Measurements from ENCODE around the gene IRF6.

Gene IRF6
- 0.39 to 1.9 (median 1.4) reads per million in 3 donors for total RNA-seq

DNA sequence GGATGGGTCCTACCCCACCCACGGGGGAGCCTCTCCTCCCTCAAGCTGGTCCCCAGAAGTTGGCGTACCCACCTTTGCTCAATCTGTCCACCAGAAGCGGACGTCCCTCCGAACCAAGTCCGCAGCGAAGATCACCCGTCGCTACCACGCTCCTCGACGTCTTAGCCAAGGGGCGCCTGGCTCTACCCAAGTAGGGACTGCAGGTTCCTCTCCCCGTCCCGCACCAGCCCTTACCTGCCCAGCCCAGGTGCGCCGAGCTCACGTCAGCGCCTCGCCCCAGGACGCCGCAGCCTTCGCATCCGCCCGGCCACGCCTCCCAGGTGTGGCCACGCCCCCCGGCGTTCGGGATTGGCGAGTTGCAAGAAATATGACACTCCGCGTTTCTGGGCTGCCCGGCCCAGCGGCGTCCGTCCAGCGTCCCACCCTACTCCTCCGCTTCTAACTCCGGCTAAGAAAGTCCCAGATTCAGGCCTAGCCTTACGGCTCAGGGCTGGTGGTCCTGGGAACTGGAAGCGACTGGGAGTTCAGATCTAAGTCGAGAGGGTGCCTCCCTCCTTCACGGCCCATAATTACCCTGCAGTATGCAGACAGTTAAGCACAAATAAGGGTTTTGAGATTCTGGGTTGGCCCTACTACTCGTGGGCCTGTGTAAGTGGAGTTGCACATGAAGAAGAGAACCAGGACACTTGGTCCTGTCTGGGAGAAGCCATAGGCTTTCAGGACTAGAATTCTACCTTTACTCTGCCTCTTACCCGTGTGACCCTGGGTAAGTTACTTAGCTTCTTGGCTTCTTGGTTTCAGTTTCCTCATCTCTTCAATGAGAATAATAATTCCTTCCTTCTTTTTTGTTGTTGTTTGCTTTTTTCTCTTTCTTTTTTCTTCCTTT, at the start of gene IRF6:
IRF6 (minus strand) TSS at position 268 of the 886 bp plus-strand sequence. CDS start 4,729 bp downstream, outside the sequence.
- Histone ChIP-seq H3K27ac (ENCODE audit: insufficient read depth, low read length, poor library complexity, severe bottlenecking) (no peak within 1 kb of the TSS), H3K4me1 (ENCODE audit: control insufficient read depth, insufficient read depth, low read length, poor library complexity, severe bottlenecking) (peaks cover 11% of the 10 kb centered on the region)

DNA sequence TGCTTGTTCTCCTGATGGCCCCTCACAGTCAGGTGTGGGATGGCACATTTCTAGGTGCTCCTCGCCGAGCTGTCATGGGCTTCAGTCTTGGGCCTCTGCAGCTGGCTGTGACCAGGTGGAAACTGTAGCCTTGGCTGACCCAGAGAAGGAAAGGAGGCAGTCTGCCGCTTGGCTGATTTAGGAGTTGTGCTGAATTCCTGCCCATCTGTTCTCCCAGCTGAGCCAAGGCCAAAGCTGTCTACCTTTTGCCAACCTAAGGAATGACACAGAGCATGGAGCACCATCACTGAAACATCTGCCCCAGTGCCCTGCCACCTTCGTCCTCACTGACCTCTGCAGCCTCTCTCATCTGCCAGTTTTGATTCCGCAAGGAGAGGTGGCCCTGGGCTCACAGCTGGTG, 49.7 kb upstream of the IRF6 start:
- Histone ChIP-seq H3K27me3 (replicated peaks; ENCODE audit: control insufficient read depth, insufficient read depth, low read length, poor library complexity, severe bottlenecking) (no peaks in the 10 kb centered on the region), H3K4me3 (ENCODE audit: insufficient read depth, low read depth, low read length, poor library complexity, severe bottlenecking) (no peak overlapping the region), H3K9me3 (ENCODE audit: control insufficient read depth, low read length) (no peaks in the 10 kb centered on the region), H3K36me3 (ENCODE audit: control insufficient read depth, insufficient read depth, low read length) (peaks cover 24% of the 10 kb centered on the region), H3K27ac (ENCODE audit: insufficient read depth, low read length, poor library complexity, severe bottlenecking) (no peak overlapping the region), H3K4me1 (ENCODE audit: control insufficient read depth, insufficient read depth, low read length, poor library complexity, severe bottlenecking) (no peaks in the 10 kb centered on the region)
- no peak for DNase-seq

More for the DNA sequence above, at the start of gene IRF6:
- H3K27me3 ChIP-seq (replicated peaks; ENCODE audit: control insufficient read depth, insufficient read depth, low read length, poor library complexity, severe bottlenecking), result no peaks in the 10 kb centered on the region
- H3K9me3 ChIP-seq (ENCODE audit: control insufficient read depth, low read length), result no peaks in the 10 kb centered on the region
- no peaks in the 10 kb centered on the region for H3K36me3 ChIP-seq (ENCODE audit: control insufficient read depth, insufficient read depth, low read length)
- peak; percentile 64 to 68 (median 66) for DNase-seq
- peak within 1 kb of the TSS; percentile 48 for H3K4me3 ChIP-seq (ENCODE audit: insufficient read depth, low read depth, low read length, poor library complexity, severe bottlenecking)

DNA sequence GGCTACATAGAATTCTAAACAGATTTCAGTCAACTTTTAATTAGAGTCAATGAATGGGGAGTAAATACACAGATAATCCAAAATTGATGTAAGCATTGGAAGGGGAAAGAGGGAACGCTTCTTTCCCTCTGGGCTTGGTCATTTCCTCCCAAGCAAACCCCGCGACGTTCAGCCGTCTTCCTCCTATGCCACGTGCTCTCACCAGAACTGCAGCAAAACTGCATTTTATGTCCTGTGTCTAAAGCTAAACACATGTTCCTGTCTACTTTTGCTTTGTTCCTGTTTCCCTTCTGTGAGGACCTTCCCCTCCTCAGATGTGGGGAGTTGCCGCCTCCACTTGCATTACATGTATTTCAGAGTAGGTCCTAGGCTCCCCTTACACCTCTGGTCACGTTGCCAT, 49.1 kb upstream of the IRF6 start:
- Histone ChIP-seq H3K4me3 (ENCODE audit: insufficient read depth, low read depth, low read length, poor library complexity, severe bottlenecking) (no peak overlapping the region), H3K36me3 (ENCODE audit: control insufficient read depth, insufficient read depth, low read length) (peaks cover 24% of the 10 kb centered on the region), H3K27ac (ENCODE audit: insufficient read depth, low read length, poor library complexity, severe bottlenecking) (no peak overlapping the region), H3K4me1 (ENCODE audit: control insufficient read depth, insufficient read depth, low read length, poor library complexity, severe bottlenecking) (no peaks in the 10 kb centered on the region), H3K9me3 (ENCODE audit: control insufficient read depth, low read length) (no peaks in the 10 kb centered on the region), H3K27me3 (replicated peaks; ENCODE audit: control insufficient read depth, insufficient read depth, low read length, poor library complexity, severe bottlenecking) (no peaks in the 10 kb centered on the region)
- no peak for DNase-seq

DNA sequence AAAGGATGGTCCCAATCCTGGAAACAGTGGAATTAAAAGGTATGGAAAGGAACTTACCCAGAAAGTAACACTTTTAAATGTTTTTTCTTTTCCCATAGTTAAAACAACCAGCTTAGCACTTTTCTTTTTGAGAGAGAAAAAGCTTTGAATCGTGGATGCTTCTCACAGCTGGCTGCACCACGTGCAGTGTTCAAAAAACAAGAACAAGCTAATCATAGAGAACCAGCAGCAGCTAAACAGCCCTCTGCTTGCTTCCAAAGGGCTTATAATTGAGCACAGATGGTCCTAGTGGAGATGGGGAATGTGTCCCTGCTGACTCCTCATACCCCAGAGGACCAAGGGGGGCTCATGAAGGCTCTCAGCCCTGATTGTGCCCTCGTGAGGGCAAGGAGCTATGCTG, 48.3 kb upstream of the IRF6 start:
- Histone ChIP-seq H3K4me1 (ENCODE audit: control insufficient read depth, insufficient read depth, low read length, poor library complexity, severe bottlenecking) (no peaks in the 10 kb centered on the region), H3K27ac (ENCODE audit: insufficient read depth, low read length, poor library complexity, severe bottlenecking) (no peak overlapping the region), H3K36me3 (ENCODE audit: control insufficient read depth, insufficient read depth, low read length) (peaks cover 31% of the 10 kb centered on the region), H3K9me3 (ENCODE audit: control insufficient read depth, low read length) (no peaks in the 10 kb centered on the region), H3K4me3 (ENCODE audit: insufficient read depth, low read depth, low read length, poor library complexity, severe bottlenecking) (no peak overlapping the region), H3K27me3 (replicated peaks; ENCODE audit: control insufficient read depth, insufficient read depth, low read length, poor library complexity, severe bottlenecking) (no peaks in the 10 kb centered on the region)
- no peak for DNase-seq

DNA sequence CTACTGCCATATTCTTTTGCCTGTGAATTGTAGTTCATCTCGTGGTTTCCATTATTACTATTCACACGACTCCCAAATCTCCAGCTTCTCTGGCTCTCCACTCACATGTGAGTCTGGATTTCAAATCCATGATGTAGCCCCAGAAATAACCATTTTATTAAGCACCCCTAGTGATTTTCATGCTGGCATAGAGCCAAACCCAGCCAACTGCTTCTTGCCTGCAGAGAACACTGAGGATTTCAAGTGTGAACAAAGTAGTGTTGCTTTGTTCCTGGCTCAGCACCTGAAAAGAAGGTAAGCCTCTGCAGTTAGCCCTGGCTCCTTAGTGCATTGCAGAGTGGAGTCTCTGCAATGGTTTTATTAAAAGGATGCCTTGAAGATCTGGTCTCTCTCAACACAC, 47.7 kb upstream of the IRF6 start:
- Histone ChIP-seq H3K9me3 (ENCODE audit: control insufficient read depth, low read length) (no peaks in the 10 kb centered on the region), H3K4me1 (ENCODE audit: control insufficient read depth, insufficient read depth, low read length, poor library complexity, severe bottlenecking) (no peaks in the 10 kb centered on the region), H3K27me3 (replicated peaks; ENCODE audit: control insufficient read depth, insufficient read depth, low read length, poor library complexity, severe bottlenecking) (no peaks in the 10 kb centered on the region), H3K4me3 (ENCODE audit: insufficient read depth, low read depth, low read length, poor library complexity, severe bottlenecking) (no peak overlapping the region), H3K36me3 (ENCODE audit: control insufficient read depth, insufficient read depth, low read length) (peaks cover 34% of the 10 kb centered on the region), H3K27ac (ENCODE audit: insufficient read depth, low read length, poor library complexity, severe bottlenecking) (no peak overlapping the region)
- no peak for DNase-seq

DNA sequence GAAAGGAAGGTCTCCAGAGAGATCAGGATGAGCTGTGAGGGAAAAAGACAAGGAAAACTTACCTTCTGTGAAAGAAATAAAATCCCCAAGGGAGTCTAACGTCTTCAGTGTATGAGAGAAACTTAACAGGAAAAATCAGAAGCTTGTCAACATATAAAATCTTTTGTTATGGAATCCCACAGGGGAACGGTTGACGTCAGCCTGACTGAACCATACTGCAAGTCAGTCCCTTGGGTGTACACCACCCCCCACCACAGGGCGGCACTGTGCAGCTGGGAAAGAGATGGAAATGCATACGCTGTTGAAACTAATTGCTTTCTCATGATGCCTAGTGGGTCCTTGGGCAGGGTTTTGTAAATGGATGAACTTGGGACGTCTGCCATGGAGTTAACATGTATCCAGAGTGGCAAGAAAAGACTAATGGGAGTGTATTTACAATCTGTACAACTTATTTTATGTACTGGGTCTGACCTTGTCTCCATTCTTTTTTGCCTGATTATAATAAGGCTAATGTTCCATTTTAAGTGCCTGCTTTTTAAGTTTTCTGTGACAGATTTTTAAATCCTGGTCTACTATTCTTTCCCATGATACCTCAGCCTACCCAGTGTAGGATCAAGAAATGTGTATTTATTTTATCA, 44.5 kb upstream of the IRF6 start:
- no peaks in the 10 kb centered on the region for H3K9me3 ChIP-seq (ENCODE audit: control insufficient read depth, low read length)
- H3K4me1 ChIP-seq (ENCODE audit: control insufficient read depth, insufficient read depth, low read length, poor library complexity, severe bottlenecking), result no peaks in the 10 kb centered on the region
- H3K27ac ChIP-seq (ENCODE audit: insufficient read depth, low read length, poor library complexity, severe bottlenecking), result no peak overlapping the region
- no peak for DNase-seq
- peaks cover 45% of the 10 kb centered on the region for H3K36me3 ChIP-seq (ENCODE audit: control insufficient read depth, insufficient read depth, low read length)
- H3K4me3 ChIP-seq (ENCODE audit: insufficient read depth, low read depth, low read length, poor library complexity, severe bottlenecking), result no peak overlapping the region
- no peaks in the 10 kb centered on the region for H3K27me3 ChIP-seq (replicated peaks; ENCODE audit: control insufficient read depth, insufficient read depth, low read length, poor library complexity, severe bottlenecking)

DNA sequence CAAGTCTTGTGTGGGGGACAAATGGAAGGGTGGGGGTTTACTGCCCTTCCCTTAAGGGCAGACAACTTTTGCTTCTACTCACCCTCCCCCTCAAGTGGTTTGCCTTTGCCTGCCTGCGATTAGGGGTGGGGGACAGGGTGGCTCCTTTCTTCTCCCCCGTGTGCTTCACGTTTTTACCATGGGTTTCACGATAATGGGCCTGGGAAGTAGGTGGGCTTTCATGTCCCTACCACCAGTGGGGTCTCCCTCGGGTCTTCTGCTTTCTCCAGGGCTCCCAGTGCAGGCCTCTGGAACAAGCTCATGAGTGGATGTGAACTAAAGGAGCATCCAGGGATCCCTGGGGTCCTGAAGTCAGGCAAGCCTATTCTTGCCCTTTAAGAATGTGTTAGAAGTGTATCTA, 43.4 kb upstream of the IRF6 start:
- no peak overlapping the region for H3K4me3 ChIP-seq (ENCODE audit: insufficient read depth, low read depth, low read length, poor library complexity, severe bottlenecking)
- DNase-seq, result no peak
- H3K9me3 ChIP-seq (ENCODE audit: control insufficient read depth, low read length), result no peaks in the 10 kb centered on the region
- H3K36me3 ChIP-seq (ENCODE audit: control insufficient read depth, insufficient read depth, low read length), result peaks cover 53% of the 10 kb centered on the region
- no peaks in the 10 kb centered on the region for H3K4me1 ChIP-seq (ENCODE audit: control insufficient read depth, insufficient read depth, low read length, poor library complexity, severe bottlenecking)
- no peak overlapping the region for H3K27ac ChIP-seq (ENCODE audit: insufficient read depth, low read length, poor library complexity, severe bottlenecking)
- H3K27me3 ChIP-seq (replicated peaks; ENCODE audit: control insufficient read depth, insufficient read depth, low read length, poor library complexity, severe bottlenecking), result no peaks in the 10 kb centered on the region

DNA sequence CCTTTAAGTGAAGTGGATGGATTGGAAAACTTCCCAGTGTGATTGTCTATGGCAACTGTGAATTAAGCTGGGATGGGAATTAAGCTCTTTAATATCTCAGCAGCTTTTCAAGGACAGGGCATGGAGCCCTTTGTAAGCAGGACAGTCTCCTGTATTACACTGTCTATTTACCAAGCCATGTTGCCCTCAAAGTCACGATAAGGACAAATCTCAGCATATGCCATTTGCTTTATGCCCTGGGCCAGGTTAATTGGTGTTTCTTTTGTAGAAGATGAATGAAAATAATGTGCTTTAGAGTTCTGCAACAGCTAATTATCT, 39.4 kb upstream of the IRF6 start:
- H3K27me3 ChIP-seq (replicated peaks; ENCODE audit: control insufficient read depth, insufficient read depth, low read length, poor library complexity, severe bottlenecking), result no peaks in the 10 kb centered on the region
- H3K36me3 ChIP-seq (ENCODE audit: control insufficient read depth, insufficient read depth, low read length), result peaks cover 63% of the 10 kb centered on the region
- no peaks in the 10 kb centered on the region for H3K4me1 ChIP-seq (ENCODE audit: control insufficient read depth, insufficient read depth, low read length, poor library complexity, severe bottlenecking)
- no peak overlapping the region for H3K27ac ChIP-seq (ENCODE audit: insufficient read depth, low read length, poor library complexity, severe bottlenecking)
- no peak for DNase-seq
- H3K9me3 ChIP-seq (ENCODE audit: control insufficient read depth, low read length), result no peaks in the 10 kb centered on the region
- no peak overlapping the region for H3K4me3 ChIP-seq (ENCODE audit: insufficient read depth, low read depth, low read length, poor library complexity, severe bottlenecking)

DNA sequence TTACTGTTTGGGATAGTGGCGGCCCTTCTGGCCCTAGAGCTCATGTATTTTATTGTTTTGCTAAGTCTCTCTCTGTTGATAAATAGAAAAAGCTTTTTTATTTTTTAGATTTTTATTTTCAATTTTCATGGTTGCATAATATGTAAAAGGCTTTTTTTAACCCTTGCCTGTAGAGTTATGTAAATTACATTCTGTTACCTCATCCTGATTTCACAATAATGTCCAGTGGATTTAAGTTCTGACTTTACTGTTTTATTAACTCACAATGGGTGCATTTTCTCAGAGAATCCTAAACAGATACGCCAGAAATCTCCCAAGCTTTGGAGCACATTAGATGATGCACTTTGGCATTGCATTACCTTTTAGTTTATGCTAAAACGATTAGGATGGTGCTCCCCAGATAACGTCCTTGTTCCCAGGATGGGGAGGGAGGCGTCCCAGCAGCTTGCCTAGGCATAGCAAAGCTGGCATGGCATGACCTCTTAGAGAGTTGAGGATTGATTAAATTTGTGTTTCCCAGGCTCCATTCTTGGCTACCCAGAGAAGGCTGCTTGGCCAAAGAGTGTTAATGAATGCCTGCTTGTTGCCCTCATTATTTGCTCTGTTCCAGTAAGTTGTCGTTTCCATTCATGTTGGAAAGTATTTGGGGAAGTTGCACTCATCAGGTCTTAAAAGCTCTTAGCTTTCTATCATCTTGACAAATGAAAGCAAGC, 38.9 kb upstream of the IRF6 start:
- Histone ChIP-seq H3K27me3 (replicated peaks; ENCODE audit: control insufficient read depth, insufficient read depth, low read length, poor library complexity, severe bottlenecking) (no peaks in the 10 kb centered on the region), H3K36me3 (ENCODE audit: control insufficient read depth, insufficient read depth, low read length) (peaks cover 67% of the 10 kb centered on the region), H3K27ac (ENCODE audit: insufficient read depth, low read length, poor library complexity, severe bottlenecking) (no peak overlapping the region), H3K9me3 (ENCODE audit: control insufficient read depth, low read length) (no peaks in the 10 kb centered on the region), H3K4me3 (ENCODE audit: insufficient read depth, low read depth, low read length, poor library complexity, severe bottlenecking) (no peak overlapping the region), H3K4me1 (ENCODE audit: control insufficient read depth, insufficient read depth, low read length, poor library complexity, severe bottlenecking) (no peaks in the 10 kb centered on the region)
- no peak for DNase-seq

DNA sequence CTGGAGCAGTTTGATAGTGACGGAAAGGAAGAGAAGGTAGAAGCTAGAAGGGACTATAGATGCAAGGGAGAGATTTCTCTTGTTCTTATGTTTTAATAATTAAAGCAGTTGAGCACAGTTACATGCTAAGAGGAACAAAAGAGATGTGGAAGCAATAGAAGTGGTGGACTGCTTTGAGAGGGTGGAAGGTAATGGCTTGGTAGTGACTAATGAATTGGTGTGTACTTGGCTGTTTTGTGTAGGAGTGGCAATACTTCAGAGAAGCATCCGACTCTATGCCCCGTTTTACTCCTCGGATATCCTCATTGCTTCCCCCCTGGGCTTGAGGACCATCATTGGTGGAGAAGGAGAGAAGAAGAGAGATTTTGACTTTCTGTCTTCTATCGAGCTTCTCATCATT, 34.7 kb upstream of the IRF6 start:
- Histone ChIP-seq H3K27me3 (replicated peaks; ENCODE audit: control insufficient read depth, insufficient read depth, low read length, poor library complexity, severe bottlenecking) (no peaks in the 10 kb centered on the region), H3K4me3 (ENCODE audit: insufficient read depth, low read depth, low read length, poor library complexity, severe bottlenecking) (no peak overlapping the region), H3K36me3 (ENCODE audit: control insufficient read depth, insufficient read depth, low read length) (peaks cover 87% of the 10 kb centered on the region), H3K9me3 (ENCODE audit: control insufficient read depth, low read length) (no peaks in the 10 kb centered on the region), H3K4me1 (ENCODE audit: control insufficient read depth, insufficient read depth, low read length, poor library complexity, severe bottlenecking) (no peaks in the 10 kb centered on the region), H3K27ac (ENCODE audit: insufficient read depth, low read length, poor library complexity, severe bottlenecking) (no peak overlapping the region)
- DNase-seq, result no peak

Measured in effector memory CD4-positive, alpha-beta T cell (primary cell).